ENCODE data around the gene UBE2V1.

The UBE2V1 gene

DNA sequence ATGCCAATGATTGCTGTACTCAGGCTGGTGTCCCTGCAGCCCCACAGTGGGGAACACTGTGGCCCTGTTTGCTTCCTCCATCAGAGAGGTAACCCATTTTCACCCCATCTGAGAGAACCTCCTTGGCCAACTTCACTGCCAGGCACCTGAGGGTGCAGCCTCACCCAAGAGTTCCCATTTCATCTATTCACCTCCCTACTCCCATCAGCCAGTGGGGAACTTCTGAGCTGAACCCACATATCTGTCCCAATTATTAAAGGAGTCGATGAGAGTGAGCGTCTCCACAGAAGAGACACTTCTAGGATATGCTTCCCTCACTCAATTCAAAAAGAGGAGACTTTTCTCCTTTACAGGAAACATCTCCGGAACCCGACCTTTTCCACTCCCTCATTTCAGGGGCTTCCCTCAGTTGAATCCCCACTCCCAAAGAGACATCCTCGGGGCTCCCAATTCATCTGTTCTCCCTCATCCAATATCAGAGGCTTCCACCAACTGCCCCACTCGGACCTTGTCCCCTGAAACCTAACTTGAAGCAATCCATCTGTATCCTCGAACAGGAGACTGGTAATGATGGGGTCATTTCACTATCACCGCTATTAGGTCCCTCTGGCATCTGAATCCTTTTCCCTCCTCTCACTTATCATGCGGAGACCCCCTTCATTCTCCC is 988 bp downstream of the UBE2V1 start:
- TF ChIP-seq EZH2phosphoT487 (IDR thresholded peaks at IDR 0.05; ENCODE audit: low read length) (no peak), EZH2 (optimal IDR thresholded peaks at IDR 0.05; ENCODE audit: low read depth, low read length) (no peak)
- TF ChIP-seq, protein P1, sequence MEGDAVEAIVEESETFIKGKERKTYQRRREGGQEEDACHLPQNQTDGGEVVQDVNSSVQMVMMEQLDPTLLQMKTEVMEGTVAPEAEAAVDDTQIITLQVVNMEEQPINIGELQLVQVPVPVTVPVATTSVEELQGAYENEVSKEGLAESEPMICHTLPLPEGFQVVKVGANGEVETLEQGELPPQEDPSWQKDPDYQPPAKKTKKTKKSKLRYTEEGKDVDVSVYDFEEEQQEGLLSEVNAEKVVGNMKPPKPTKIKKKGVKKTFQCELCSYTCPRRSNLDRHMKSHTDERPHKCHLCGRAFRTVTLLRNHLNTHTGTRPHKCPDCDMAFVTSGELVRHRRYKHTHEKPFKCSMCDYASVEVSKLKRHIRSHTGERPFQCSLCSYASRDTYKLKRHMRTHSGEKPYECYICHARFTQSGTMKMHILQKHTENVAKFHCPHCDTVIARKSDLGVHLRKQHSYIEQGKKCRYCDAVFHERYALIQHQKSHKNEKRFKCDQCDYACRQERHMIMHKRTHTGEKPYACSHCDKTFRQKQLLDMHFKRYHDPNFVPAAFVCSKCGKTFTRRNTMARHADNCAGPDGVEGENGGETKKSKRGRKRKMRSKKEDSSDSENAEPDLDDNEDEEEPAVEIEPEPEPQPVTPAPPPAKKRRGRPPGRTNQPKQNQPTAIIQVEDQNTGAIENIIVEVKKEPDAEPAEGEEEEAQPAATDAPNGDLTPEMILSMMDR (IDR thresholded peaks at IDR 0.05; ENCODE audit: low read length): no peak
- peak overlapping the region; percentile 89 for H3K9ac ChIP-seq (ENCODE audit: low read length)
- peak overlapping the region; percentile 82; the same call in 1 of the 2 replicates for H3K27ac ChIP-seq (ENCODE audit: low read length)
- H4K20me1 ChIP-seq (ENCODE audit: insufficient read depth, low read length): peaks cover 27% of the 10 kb centered on the region
- H3K9me3 ChIP-seq (replicated peaks; ENCODE audit: insufficient read depth, low read length): no peaks in the 10 kb centered on the region
- DNase-seq: no peak
- H3K4me2 ChIP-seq (ENCODE audit: low read depth, low read length): peak overlapping the region; percentile 88
- peaks cover 45% of the 10 kb centered on the region for H3K4me1 ChIP-seq (ENCODE audit: low read length)
- peaks cover 83% of the 10 kb centered on the region for H3K79me2 ChIP-seq (ENCODE audit: low read length)
- H3K27me3 ChIP-seq (replicated peaks; ENCODE audit: insufficient read depth, low read length): no peaks in the 10 kb centered on the region
- no peak overlapping the region for H2AFZ ChIP-seq (ENCODE audit: low read length)
- H3K36me3 ChIP-seq (replicated peaks; ENCODE audit: insufficient read depth, low read length): no peaks in the 10 kb centered on the region
- H3K4me3 ChIP-seq (ENCODE audit: low read length): peak overlapping the region; percentile 93
- no peaks in the 10 kb centered on the region for H3K9me2 ChIP-seq (replicated peaks; ENCODE audit: insufficient read depth, low read length)
- H3F3A ChIP-seq (ENCODE audit: insufficient read depth, low read length): peaks cover 37% of the 10 kb centered on the region

DNA sequence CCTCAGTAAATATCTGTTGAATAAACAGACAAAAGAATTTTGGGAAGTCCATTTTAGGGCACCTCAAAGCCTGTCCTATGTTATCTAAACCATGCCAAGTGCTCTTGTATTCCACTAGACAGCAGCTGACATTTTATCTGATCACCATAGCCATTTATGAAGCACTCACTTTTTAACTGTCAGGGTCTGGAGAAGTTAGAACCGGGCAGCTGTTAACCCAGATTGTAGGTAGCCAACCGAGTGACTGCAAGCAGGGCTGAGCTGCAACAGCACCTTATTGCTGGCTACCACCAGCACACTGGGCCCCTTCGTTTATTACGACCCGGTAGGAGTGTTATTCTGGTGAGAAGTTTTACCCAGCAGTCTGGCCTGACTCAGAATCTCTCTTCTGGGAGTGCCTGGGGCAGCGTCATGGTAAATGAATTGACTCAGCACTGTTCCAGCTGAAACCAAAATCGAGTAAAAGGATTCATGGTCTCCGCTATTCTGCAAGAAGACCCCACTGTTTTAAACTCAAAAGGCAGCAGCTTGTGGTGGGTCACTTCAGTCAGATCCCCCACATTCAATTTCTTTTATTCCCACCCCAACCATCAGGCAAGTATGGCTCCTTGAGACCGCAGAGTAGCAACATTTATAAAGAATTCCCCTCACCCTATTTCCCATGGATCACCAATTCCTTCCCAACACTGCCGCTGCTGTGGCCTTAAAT is 1.7 kb downstream of the UBE2V1 start:
- peaks cover 37% of the 10 kb centered on the region for H3F3A ChIP-seq (ENCODE audit: insufficient read depth, low read length)
- H3K9ac ChIP-seq (ENCODE audit: low read length): peak overlapping the region; percentile 89; the same call in 1 of the 2 replicates
- H3K4me3 ChIP-seq (ENCODE audit: low read length): peak overlapping the region; percentile 93
- no peaks in the 10 kb centered on the region for H3K36me3 ChIP-seq (replicated peaks; ENCODE audit: insufficient read depth, low read length)
- H3K4me1 ChIP-seq (ENCODE audit: low read length): peaks cover 43% of the 10 kb centered on the region
- no peaks in the 10 kb centered on the region for H3K9me3 ChIP-seq (replicated peaks; ENCODE audit: insufficient read depth, low read length)
- H2AFZ ChIP-seq (ENCODE audit: low read length): no peak overlapping the region
- peaks cover 29% of the 10 kb centered on the region for H4K20me1 ChIP-seq (ENCODE audit: insufficient read depth, low read length)
- H3K27ac ChIP-seq (ENCODE audit: low read length): peak overlapping the region; percentile 73; the same call in 1 of the 2 replicates
- no peak for DNase-seq
- TF ChIP-seq, protein P1 (IDR thresholded peaks at IDR 0.05; ENCODE audit: low read length): no peak
- TF ChIP-seq EZH2phosphoT487 (IDR thresholded peaks at IDR 0.05; ENCODE audit: low read length) (no peak), EZH2 (optimal IDR thresholded peaks at IDR 0.05; ENCODE audit: low read depth, low read length) (no peak)
- no peaks in the 10 kb centered on the region for H3K27me3 ChIP-seq (replicated peaks; ENCODE audit: insufficient read depth, low read length)
- peak overlapping the region; percentile 88 for H3K4me2 ChIP-seq (ENCODE audit: low read depth, low read length)
- peaks cover 90% of the 10 kb centered on the region for H3K79me2 ChIP-seq (ENCODE audit: low read length)
- no peaks in the 10 kb centered on the region for H3K9me2 ChIP-seq (replicated peaks; ENCODE audit: insufficient read depth, low read length)

DNA sequence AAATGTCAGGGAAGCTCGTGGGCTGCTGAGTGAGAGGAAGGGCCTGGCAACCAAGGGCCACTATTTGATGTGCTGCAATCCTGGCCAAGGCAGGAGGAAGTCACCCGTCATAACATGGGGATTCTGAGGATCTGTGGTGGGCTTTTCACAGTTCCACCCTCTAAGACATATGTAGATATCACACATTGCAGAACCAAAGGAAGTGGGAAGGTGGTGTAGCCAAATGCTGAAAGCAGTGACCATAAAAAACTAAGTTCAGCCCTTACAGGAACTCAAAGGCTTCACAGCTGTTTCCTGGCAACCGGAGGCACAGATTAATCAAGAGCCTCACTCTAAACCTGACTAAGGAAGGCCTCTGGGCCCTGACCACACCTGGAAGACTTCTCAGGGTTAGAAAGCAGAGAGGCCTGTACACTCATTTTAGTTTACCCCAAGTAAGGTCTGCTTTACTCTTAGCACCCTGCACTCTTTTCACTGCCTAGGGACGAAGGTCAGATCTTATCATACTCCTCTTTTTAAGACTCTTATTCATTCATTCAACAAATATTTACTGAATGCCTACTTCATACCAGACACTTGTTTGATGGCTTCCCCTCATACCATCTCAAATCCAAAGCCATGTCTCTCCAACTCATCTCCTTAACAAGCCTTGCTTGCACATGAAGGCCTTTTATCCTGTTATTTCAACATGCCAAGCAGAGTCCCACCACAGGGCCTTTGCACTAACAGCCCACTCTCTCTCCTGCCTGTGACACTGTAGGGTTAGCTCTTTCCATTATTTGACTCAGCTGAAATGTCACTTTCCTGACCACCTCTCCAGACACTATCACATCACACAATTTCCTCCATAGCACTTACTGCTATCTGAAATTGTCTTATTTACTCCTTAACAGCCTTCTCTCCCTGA is 2.6 kb downstream of the UBE2V1 start:
- Histone ChIP-seq H3K9me3 (replicated peaks; ENCODE audit: insufficient read depth, low read length) (no peaks in the 10 kb centered on the region), H3K79me2 (ENCODE audit: low read length) (peaks cover 96% of the 10 kb centered on the region), H3K9ac (ENCODE audit: low read length) (peak overlapping the region; percentile 89; the same call in 1 of the 2 replicates), H3F3A (ENCODE audit: insufficient read depth, low read length) (peaks cover 35% of the 10 kb centered on the region), H3K27me3 (replicated peaks; ENCODE audit: insufficient read depth, low read length) (no peaks in the 10 kb centered on the region), H3K9me2 (replicated peaks; ENCODE audit: insufficient read depth, low read length) (no peaks in the 10 kb centered on the region), H3K27ac (ENCODE audit: low read length) (peak overlapping the region; percentile 73), H3K4me3 (ENCODE audit: low read length) (peak overlapping the region; percentile 93), H3K36me3 (replicated peaks; ENCODE audit: insufficient read depth, low read length) (no peaks in the 10 kb centered on the region), H2AFZ (ENCODE audit: low read length) (no peak overlapping the region), H3K4me2 (ENCODE audit: low read depth, low read length) (peak overlapping the region; percentile 88), H4K20me1 (ENCODE audit: insufficient read depth, low read length) (peaks cover 32% of the 10 kb centered on the region), H3K4me1 (ENCODE audit: low read length) (peaks cover 41% of the 10 kb centered on the region)
- peak; percentile 80 for DNase-seq
- TF ChIP-seq EZH2phosphoT487 (IDR thresholded peaks at IDR 0.05; ENCODE audit: low read length) (no peak), EZH2 (optimal IDR thresholded peaks at IDR 0.05; ENCODE audit: low read depth, low read length) (no peak)
- TF ChIP-seq, protein P1 (IDR thresholded peaks at IDR 0.05; ENCODE audit: low read length): no peak
